Body of pancreas (tissue), 4 donors: Measurements from ENCODE around the gene ABCA13.

Experiments
- CTCF ChIP-seq, 7 experiments: fragments of 450-650 bp in 4 of 7; fragments of 200-600 bp in 3 of 7; sonication (generic) in 3 of 7; IDR thresholded peaks; one replicate each; pipeline ENCODE4 v1.5.1; 2016 to 2019; ENCODE audit warnings: antibody characterized with exemption in 7 of 7
- POLR2A ChIP-seq, 3 donors: fragments of 450-650 bp; IDR thresholded peaks; one replicate each; pipeline ENCODE4 v1.6.1; 2016; ENCODE audit warnings: antibody characterized with exemption in 3 of 3, mild to moderate bottlenecking in 2 of 3

GRCh38 chr7:48691788-48692187, 520.5 kb downstream of the ABCA13 start:
- TF ChIP-seq CTCF (IDR thresholded peaks at IDR 0.05) (no peak), POLR2A (IDR thresholded peaks at IDR 0.05) (no peak)
